OCI-LY3 (cell line): Measurements from ENCODE around the gene MEAK7.
"Not testable (repeated sequence)": the region's sequence is repeated elsewhere in the genome, so short reads cannot be mapped to it uniquely, and the experiment has no call there.

Experiments used
- H2AFZ ChIP-seq: fragments of 200-600, 300-600 bp; shearing (Covaris generic); 2 replicates; pipeline ENCODE4 v1.6.0; 2014; ENCODE audit warnings: antibody characterized with exemption, low read depth, low read length
- H3K27ac ChIP-seq: fragments of 200-600, 300-600 bp; sonication (generic); 2 replicates; pipeline ENCODE4 v1.5.1; 2014; ENCODE audit warnings: mild to moderate bottlenecking, low read length, moderate library complexity, mixed read lengths
- H3K27me3 ChIP-seq: fragments of 200-600, 300-600 bp; sonication (generic); 2 replicates; pipeline ENCODE4 v1.6.1; 2014; ENCODE audit warnings: low read depth, low read length, mixed read lengths
- H3K36me3 ChIP-seq: fragments of 200-600, 300-600 bp; sonication (generic); replicated peaks from 2 replicates; pipeline ENCODE3; 2014; ENCODE audit warnings: low read depth, low read length, mixed read lengths
- H3K4me1 ChIP-seq: fragments of 300-600, 200-600 bp; sonication (generic); 2 replicates; pipeline ENCODE4 v1.6.1; 2014; ENCODE audit warnings: low read length, mixed read lengths
- H3K4me2 ChIP-seq: fragments of 200-600, 300-600 bp; sonication (generic); 2 replicates; pipeline ENCODE4 v1.6.1; 2014; ENCODE audit warnings: low read length, mixed read lengths
- H3K4me3 ChIP-seq: fragments of 300-600, 200-600 bp; sonication (generic); 2 replicates; pipeline ENCODE4 v1.5.1; 2014; ENCODE audit warnings: antibody characterized with exemption, mild to moderate bottlenecking, low read length, moderate library complexity
- H3K79me2 ChIP-seq: fragments of 300-600, 200-600 bp; shearing (Covaris generic); 2 replicates; pipeline ENCODE4 v1.6.1; 2014; ENCODE audit warnings: mild to moderate bottlenecking, low read length, mixed read lengths
- H3K9ac ChIP-seq: fragments of 300-600, 200-600 bp; shearing (Covaris generic); 2 replicates; pipeline ENCODE4 v1.6.0; 2014; ENCODE audit warnings: mild to moderate bottlenecking, low read length, moderate library complexity
- H3K9me3 ChIP-seq: fragments of 200-600, 300-600 bp; shearing (Covaris generic); 2 replicates; pipeline ENCODE4 v1.6.1; 2014; ENCODE audit warnings: low read length, mixed read lengths; ENCODE audit not compliant: insufficient read depth
- H4K20me1 ChIP-seq: fragments of 200-600, 300-600 bp; sonication (generic); 2 replicates; pipeline ENCODE4 v1.6.1; 2016; ENCODE audit warnings: low read length, mixed read lengths; ENCODE audit not compliant: insufficient read depth
- EZH2phosphoT487 ChIP-seq: fragments of 200-600 bp; shearing (Covaris generic); IDR thresholded peaks from 2 replicates; pipeline ENCODE4 v1.6.1; 2018; ENCODE audit warnings: antibody characterized with exemption, mixed run types, low read depth
- TF ChIP-seq, protein P1 (sequence below): fragments of 200-600, 300-600 bp; sonication (generic); IDR thresholded peaks from 2 replicates; pipeline ENCODE4 v1.5.1; 2014; ENCODE audit warnings: antibody characterized with exemption, low read length, low read depth

The MEAK7 gene

GRCh38 chr16:84528322-84528721 is 23.9 kb upstream of the MEAK7 start:
- Histone ChIP-seq H3K27ac (no peak overlapping the region), H3K27me3 (peaks cover 5% of the 10 kb centered on the region; the same call in 1 of the 2 replicates), H3K9ac (no peak overlapping the region), H3K36me3 (no peaks in the 10 kb centered on the region), H3K4me2 (no peak overlapping the region), H3K79me2 (no peaks in the 10 kb centered on the region), H4K20me1 (no peaks in the 10 kb centered on the region), H3K4me1 (no peaks in the 10 kb centered on the region), H2AFZ (no peak overlapping the region), H3K4me3 (no peak overlapping the region), H3K9me3 (peaks cover 3% of the 10 kb centered on the region; the same call in 1 of the 2 replicates)
- no peak for TF ChIP-seq EZH2phosphoT487
- TF ChIP-seq, protein P1, sequence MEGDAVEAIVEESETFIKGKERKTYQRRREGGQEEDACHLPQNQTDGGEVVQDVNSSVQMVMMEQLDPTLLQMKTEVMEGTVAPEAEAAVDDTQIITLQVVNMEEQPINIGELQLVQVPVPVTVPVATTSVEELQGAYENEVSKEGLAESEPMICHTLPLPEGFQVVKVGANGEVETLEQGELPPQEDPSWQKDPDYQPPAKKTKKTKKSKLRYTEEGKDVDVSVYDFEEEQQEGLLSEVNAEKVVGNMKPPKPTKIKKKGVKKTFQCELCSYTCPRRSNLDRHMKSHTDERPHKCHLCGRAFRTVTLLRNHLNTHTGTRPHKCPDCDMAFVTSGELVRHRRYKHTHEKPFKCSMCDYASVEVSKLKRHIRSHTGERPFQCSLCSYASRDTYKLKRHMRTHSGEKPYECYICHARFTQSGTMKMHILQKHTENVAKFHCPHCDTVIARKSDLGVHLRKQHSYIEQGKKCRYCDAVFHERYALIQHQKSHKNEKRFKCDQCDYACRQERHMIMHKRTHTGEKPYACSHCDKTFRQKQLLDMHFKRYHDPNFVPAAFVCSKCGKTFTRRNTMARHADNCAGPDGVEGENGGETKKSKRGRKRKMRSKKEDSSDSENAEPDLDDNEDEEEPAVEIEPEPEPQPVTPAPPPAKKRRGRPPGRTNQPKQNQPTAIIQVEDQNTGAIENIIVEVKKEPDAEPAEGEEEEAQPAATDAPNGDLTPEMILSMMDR: no peak

- no peak overlapping the region for H3K9ac ChIP-seq
- H3K79me2 ChIP-seq: no peaks in the 10 kb centered on the region
- H3K9me3 ChIP-seq: peaks cover 3% of the 10 kb centered on the region; the same call in 1 of the 2 replicates
- no peak overlapping the region for H3K4me2 ChIP-seq
- TF ChIP-seq EZH2phosphoT487: no peak
- no peaks in the 10 kb centered on the region for H3K4me1 ChIP-seq
- H3K4me3 ChIP-seq: no peak overlapping the region
- no peaks in the 10 kb centered on the region for H4K20me1 ChIP-seq
- H3K36me3 ChIP-seq: no peaks in the 10 kb centered on the region
- peaks cover 5% of the 10 kb centered on the region; the same call in 1 of the 2 replicates for H3K27me3 ChIP-seq
- no peak overlapping the region for H2AFZ ChIP-seq
- no peak overlapping the region for H3K27ac ChIP-seq
Measured at GRCh38 chr16:84527532-84528269, 23.2 kb upstream of the MEAK7 start.

GRCh38 chr16:84526794-84527531 is 22.5 kb upstream of the MEAK7 start:
- Histone ChIP-seq H3K9me3 (peaks cover 3% of the 10 kb centered on the region; the same call in 1 of the 2 replicates), H2AFZ (no peak overlapping the region), H3K4me2 (no peak overlapping the region), H3K9ac (no peak overlapping the region), H4K20me1 (no peaks in the 10 kb centered on the region), H3K4me1 (no peaks in the 10 kb centered on the region), H3K27ac (no peak overlapping the region), H3K36me3 (no peaks in the 10 kb centered on the region), H3K4me3 (no peak overlapping the region), H3K27me3 (peaks cover 5% of the 10 kb centered on the region; the same call in 1 of the 2 replicates), H3K79me2 (no peaks in the 10 kb centered on the region)
- TF ChIP-seq EZH2phosphoT487: no peak
- TF ChIP-seq, protein P1: no peak

- not testable (repeated sequence) for H3K9ac ChIP-seq, H3K4me2 ChIP-seq, H2AFZ ChIP-seq
Measured at GRCh38 chr16:84524941-84525581, 20.6 kb upstream of the MEAK7 start.

More at GRCh38 chr16:84524941-84525581, 20.6 kb upstream of the MEAK7 start:
- not testable (repeated sequence) for H4K20me1 ChIP-seq, H3K9me3 ChIP-seq, H3K4me1 ChIP-seq, H3K4me3 ChIP-seq, H3K79me2 ChIP-seq, H3K36me3 ChIP-seq, H3K27me3 ChIP-seq, H3K27ac ChIP-seq
